ENCODE data around the gene DLGAP4.

The DLGAP4 gene

GRCh38 chr20:36361406-36361805 is 55.3 kb downstream of the DLGAP4 start:
- in situ Hi-C loops (cut with HindIII; ENCODE audit: low sequenced_read_pairs), result no loop called here
- no peak for DNase-seq (ENCODE audit: low read depth, low spot score)
- H3K4me3 ChIP-seq (ENCODE audit: low read depth, low read length), result no peak overlapping the region
- no peak for TF ChIP-seq CTCF (IDR thresholded peaks at IDR 0.05; ENCODE audit: low read depth, low read length)

GRCh38 chr20:36362261-36362660 is 56.1 kb downstream of the DLGAP4 start:
- in situ Hi-C loops (cut with HindIII; ENCODE audit: low sequenced_read_pairs), result no loop called here
- no peak overlapping the region for H3K4me3 ChIP-seq (ENCODE audit: low read depth, low read length)
- no peak for TF ChIP-seq CTCF (IDR thresholded peaks at IDR 0.05; ENCODE audit: low read depth, low read length)
- DNase-seq (ENCODE audit: low read depth, low spot score), result no peak

GRCh38 chr20:36362978-36363713 is 57.0 kb downstream of the DLGAP4 start:
- in situ Hi-C loops (cut with HindIII; ENCODE audit: low sequenced_read_pairs), result no loop called here
- H3K4me3 ChIP-seq (ENCODE audit: low read depth, low read length), result no peak overlapping the region
- DNase-seq (ENCODE audit: low read depth, low spot score), result no peak
- no peak for TF ChIP-seq CTCF (IDR thresholded peaks at IDR 0.05; ENCODE audit: low read depth, low read length)

GRCh38 chr20:36364506-36364905 is 58.4 kb downstream of the DLGAP4 start:
- TF ChIP-seq CTCF (IDR thresholded peaks at IDR 0.05; ENCODE audit: low read depth, low read length), result no peak
- DNase-seq (ENCODE audit: low read depth, low spot score), result no peak
- in situ Hi-C loops (cut with HindIII; ENCODE audit: low sequenced_read_pairs), result no loop called here
- H3K4me3 ChIP-seq (ENCODE audit: low read depth, low read length), result no peak overlapping the region

- no peak for DNase-seq (ENCODE audit: low read depth, low spot score)
- no peak overlapping the region for H3K4me3 ChIP-seq (ENCODE audit: low read depth, low read length)
- TF ChIP-seq CTCF (IDR thresholded peaks at IDR 0.05; ENCODE audit: low read depth, low read length), result no peak
- in situ Hi-C loops (cut with HindIII; ENCODE audit: low sequenced_read_pairs), result no loop called here
Observed at GRCh38 chr20:36366623-36367369, 60.7 kb downstream of the DLGAP4 start.

GRCh38 chr20:36367370-36367745 is 61.2 kb downstream of the DLGAP4 start:
- in situ Hi-C loops (cut with HindIII; ENCODE audit: low sequenced_read_pairs), result no loop called here
- no peak overlapping the region for H3K4me3 ChIP-seq (ENCODE audit: low read depth, low read length)
- no peak for DNase-seq (ENCODE audit: low read depth, low spot score)
- no peak for TF ChIP-seq CTCF (IDR thresholded peaks at IDR 0.05; ENCODE audit: low read depth, low read length)

Data from astrocyte of the spinal cord (primary cell).